HepG2 (cell line): ENCODE results near the gene RAP1A.

Experiments
- PRDM15 ChIP-seq: sonication (generic); formaldehyde crosslinking; IDR thresholded peaks from 2 replicates; pipeline ENCODE4 v1.4.0; 2020; ENCODE audit warnings: missing genetic modification reagents
- SRF ChIP-seq: IDR thresholded peaks from 2 replicates; pipeline ENCODE4 v1.6.1; 2011; ENCODE audit warnings: mild to moderate bottlenecking, low read depth, low read length, moderate library complexity

- TF ChIP-seq SRF (no peak), PRDM15 (CRISPR knock-in tag) (no peak)
Observed at GRCh38 chr1:111569913-111570312, 49.7 kb upstream of the RAP1A start.
